HG03354 (cell line): Measurements from ENCODE around the gene STRN3.
"Not testable (repeated sequence)": the region's sequence is repeated elsewhere in the genome, so short reads cannot be mapped to it uniquely, and the experiment has no call there.

Experiments
- ATAC-seq: cut with Tn5 transposase; IDR thresholded peaks from one replicate; pipeline ENCODE4 v1.9.1; 2021; ENCODE audit warnings: mild to moderate bottlenecking; ENCODE audit not compliant: unreplicated experiment, poor library complexity, severe bottlenecking

STRN3 gene

GRCh38 chr14:30935445-30935844, 90.7 kb downstream of the STRN3 start:
- ATAC-seq = no peak

DNA sequence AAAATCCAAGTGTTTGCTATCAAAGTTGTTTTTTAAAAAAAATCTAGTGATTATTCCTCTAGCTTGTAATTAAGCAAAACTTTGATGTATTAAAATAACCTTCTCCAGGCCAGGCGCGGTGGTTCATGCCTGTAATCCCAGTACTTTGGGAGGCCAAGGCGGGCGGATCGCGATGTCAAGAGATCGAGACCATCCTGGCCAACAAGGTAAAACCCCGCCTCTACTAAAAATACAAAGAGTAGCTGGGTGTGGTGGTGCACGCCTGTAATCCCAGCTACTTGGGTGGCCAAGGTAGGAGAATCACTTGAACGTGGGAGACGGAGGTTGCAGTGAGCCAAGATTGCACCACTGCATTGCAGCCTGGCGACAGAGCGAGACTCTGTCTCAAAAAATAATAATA, 92.2 kb downstream of the STRN3 start:
- ATAC-seq = not testable (repeated sequence)

GRCh38 chr14:30928462-30928861, 97.7 kb downstream of the STRN3 start:
- ATAC-seq = no peak

GRCh38 chr14:30925254-30925653, 100.9 kb downstream of the STRN3 start:
- no peak for ATAC-seq

DNA sequence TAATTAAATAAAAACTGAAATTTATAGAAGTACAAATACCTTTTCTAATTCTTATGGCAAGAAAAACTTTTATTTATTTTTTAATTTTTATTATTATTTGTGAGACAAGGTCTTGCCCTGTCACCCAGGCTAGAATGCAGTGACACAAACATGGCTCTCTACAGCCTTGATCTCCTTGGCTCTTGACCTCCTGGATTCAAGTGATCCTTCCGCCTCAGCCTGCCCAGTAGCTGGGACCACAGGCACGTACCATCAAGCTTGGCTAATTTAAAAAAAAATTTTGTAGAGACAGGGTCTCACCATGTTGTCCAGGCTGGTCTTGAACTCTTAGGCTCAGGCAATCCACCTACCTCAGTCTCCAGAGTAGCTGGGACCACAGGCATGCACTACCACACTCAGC, 104.4 kb downstream of the STRN3 start:
- ATAC-seq = no peak

GRCh38 chr14:30921305-30921704, 104.9 kb downstream of the STRN3 start:
- ATAC-seq = no peak

GRCh38 chr14:30915596-30915995, 110.6 kb downstream of the STRN3 start:
- no peak for ATAC-seq

DNA sequence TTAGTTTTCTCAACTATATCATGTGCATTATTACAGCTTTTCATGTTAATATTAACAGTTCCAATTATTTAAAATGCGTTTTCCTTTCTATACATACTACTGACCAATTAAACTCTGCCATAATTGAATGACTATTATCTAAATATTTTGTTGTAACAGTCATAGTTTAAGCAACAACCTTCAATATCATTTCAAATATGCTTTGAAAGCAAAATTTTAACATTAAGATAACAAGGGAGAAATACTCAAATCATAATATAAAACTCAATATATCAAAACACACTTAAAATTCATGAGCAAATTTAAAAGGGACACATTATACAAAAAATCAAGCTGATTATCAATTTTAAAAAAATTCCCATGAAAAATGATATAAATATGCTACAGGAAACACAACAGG, 111.4 kb downstream of the STRN3 start:
- no peak for ATAC-seq

DNA sequence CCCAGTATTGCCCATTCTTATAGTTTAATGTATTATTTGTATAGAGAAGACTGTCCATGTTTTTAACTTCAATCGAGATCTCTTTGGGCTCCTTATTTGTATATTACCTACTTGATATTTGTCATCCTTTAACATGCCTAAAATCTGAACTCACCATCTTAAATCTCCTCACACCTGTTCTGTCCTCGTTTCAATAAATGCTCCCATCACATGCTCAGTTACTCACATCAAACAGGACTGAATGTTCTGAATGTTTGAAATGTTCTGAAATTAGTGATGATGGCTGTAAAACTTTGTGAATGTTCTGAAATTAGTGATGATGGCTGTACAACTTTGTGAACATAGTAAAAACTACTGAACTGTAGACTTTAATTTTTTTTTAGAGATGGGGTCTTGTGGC, 117.4 kb downstream of the STRN3 start:
- no peak for ATAC-seq

DNA sequence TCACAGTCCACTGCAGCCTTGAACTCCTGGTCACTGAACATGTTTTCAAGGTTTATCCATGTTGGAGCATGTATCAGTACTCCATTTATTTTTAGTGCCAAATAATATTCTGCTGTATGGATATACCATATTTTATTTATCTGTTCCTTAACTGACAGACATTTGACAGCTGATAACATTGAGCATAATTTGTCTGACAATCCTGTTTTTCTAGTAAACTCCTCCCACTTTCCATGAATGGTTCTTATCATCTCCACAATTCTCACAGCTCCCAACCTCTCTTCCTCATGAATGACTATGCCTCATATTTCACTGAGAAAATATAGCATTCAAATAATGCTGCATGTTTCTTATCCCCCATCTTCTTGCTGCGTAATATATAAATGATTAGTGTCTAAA, 118.5 kb downstream of the STRN3 start:
- ATAC-seq = no peak

DNA sequence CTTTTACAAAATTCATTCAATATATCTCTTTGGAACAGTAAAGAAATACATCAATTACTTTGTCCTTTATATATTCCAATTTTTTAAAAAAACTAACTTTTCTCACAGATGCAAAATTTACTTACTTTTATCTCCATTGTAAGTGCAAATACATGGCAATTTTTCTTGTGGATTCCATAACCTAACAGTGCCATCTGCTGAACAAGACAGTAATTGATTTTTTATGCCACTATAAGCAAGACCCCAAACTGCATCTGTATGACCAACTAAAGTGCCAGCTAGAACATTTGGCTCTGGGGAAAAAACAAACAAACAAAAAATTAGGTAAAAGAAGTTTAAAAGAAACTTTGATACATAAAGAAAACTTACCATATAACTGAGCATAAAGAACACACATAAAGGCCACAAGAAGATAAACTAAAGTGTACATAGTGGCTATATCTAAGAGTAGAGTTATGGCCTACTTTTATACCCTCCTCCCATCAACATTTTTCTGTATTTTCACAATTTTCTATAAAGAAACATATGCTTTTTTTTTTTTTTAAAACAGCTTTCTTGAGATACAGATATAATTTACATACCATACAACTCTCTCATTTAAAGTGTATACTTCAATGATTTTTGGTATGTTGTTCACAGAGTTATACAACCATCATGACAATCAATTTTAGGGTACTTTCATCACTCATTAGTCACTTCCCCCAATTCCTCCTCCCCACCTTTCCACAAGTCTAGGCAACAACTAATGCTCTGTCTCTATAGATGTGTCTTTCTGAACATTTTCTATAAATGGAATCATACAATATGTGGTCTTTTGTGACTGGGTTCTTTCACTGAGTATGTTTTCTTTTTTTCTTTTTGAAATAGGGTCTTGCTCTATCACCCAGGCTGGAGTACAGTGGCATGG, 119.2 kb downstream of the STRN3 start:
- no peak for ATAC-seq

GRCh38 chr14:30903285-30904124, 122.7 kb downstream of the STRN3 start:
- ATAC-seq = no peak

DNA sequence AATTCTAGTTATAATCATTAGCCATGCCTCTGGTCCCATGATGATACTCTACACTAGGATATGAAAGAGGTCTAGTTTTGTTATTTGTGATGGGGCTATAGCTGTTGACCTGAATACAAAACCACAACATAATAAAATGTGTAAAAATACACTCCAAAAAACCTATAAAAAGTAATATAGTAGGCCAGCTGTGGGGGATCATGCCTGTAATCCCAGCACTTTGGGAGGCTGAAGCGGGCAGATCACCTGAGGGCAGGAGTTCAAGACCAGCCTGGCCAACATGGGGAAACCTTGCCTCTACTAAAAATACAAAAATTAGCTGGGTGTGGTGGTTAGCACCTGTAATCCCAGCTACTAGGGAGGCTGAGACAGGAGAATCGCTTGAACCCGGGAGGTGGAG, 129.1 kb downstream of the STRN3 start:
- not testable (repeated sequence) for ATAC-seq

DNA sequence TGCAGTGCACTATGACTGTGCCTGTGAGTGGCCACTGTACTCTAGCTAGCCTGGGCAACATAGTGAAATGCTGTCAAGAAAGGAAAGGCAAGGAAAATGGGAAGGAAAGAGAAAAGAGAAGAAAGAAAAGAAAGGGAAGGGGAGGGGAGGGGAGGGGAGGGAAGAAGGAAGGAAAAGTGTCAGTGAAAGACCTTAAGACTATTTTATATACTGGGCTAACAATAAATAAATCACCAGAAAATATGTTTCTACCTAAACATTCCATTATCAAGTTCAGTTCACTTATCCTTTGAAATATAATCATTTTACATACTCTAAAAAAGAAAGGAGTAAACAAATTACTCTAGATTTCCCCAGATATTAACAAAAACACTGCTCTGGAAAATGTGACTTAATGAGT, 129.7 kb downstream of the STRN3 start:
- ATAC-seq = no peak

- no peak for ATAC-seq
Observed at GRCh38 chr14:30894923-30895515, 131.2 kb downstream of the STRN3 start.

DNA sequence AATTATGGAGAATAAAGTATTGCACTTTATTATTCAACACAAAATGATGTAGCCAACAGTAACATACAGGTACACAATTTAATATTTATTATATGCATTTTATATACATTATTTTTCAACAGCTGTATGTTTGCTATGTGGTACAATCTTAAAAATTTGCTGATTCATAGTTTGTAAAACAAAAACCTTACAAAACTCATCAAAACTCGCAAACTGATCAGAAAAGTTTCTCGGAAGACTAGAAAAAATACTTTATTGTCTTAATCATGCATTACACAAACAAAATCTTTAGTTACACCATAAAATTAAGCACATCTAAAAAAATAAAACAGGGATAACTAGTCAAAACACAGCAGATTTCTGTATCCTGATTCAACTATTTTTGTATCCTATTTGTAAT, 132.4 kb downstream of the STRN3 start:
- ATAC-seq = no peak

- ATAC-seq = no peak
Observed at GRCh38 chr14:30889244-30889594, 137.0 kb downstream of the STRN3 start.

GRCh38 chr14:30888480-30889243, 137.5 kb downstream of the STRN3 start:
- no peak for ATAC-seq

DNA sequence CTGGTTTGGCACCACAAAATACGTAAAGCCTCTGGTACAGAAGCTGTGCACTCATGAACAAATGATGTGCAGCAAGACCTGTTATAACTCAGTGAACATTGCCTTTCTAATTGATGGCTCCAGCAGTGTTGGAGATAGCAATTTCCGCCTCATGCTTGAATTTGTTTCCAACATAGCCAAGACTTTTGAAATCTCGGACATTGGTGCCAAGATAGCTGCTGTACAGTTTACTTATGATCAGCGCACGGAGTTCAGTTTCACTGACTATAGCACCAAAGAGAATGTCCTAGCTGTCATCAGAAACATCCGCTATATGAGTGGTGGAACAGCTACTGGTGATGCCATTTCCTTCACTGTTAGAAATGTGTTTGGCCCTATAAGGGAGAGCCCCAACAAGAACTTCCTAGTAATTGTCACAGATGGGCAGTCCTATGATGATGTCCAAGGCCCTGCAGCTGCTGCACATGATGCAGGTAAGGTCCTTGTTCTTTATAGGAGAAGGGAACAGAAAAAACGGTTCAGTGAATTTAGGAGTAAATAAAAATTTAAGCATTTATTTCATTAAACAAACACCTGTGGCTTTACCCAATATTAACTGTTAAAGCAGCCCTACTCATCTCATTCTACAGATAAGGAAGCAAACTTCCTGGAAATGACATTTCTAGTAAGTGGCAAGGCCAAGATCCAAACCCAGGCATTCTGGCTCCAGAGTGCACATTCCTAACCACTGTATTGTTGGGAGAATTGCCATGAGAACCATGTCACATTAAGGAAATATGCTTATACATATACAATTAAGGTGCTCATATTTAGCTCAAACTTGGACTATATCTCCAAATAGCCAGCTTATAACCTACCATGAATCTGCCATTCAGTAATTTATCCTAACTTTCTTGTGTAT, 140.1 kb downstream of the STRN3 start:
- no peak for ATAC-seq
